ENCODE measurements around the gene VASN. TPM values are rescaled to one million over a fixed set of nuclear protein-coding genes. Genes with fewer than 3 reads are reported as not detected.
A peak's percentile ranks its signal among the peaks of the same experiment; 100 is the strongest.

The VASN gene
- total RNA-seq, 1 donor from 2014 or later = 0.11 TPM

DNA sequence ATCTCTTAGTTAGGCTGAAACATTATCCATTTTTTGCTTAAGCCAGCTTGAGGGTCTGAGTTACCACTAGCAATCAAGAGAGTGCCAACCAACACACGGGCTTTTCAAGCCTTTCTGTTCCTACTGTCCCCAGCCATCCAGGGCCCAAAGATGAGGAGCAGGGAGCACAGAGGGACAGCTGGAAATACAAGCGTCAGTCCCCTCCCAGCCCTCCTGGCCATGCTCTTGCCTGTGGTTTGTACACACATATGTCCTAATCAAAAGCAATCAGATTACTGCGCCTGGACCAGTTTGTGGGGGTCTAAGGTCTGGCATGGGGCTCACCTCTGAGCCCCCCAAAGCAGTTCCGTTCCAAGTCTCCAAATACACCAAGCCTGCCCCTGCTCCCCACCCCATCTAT, 41.2 kb downstream of the VASN start:
- POLR2A ChIA-PET = interaction anchor here (0.6 kb wide), 2 partner anchors 10 to 1944 kb away, joined by 4 to 5 read pairs; no protein-coding TSS in a partner anchor
- ATAC-seq (ENCODE audit: low read depth) (no peak), DNase-seq (no peak)
- no peak overlapping the region for H3K4me3 Mint-ChIP-seq
- H3K27me3 Mint-ChIP-seq = no peaks in the 10 kb centered on the region
- peaks cover 36% of the 10 kb centered on the region for H3K4me1 Mint-ChIP-seq
- H3K27ac Mint-ChIP-seq = no peak overlapping the region
- no peaks in the 10 kb centered on the region for H3K9me3 Mint-ChIP-seq
- H3K36me3 Mint-ChIP-seq (ENCODE audit: low read depth) = peaks cover 50% of the 10 kb centered on the region
- CTCF ChIA-PET = interaction anchor here (4.0 kb wide), 1 partner anchor 10 kb away, joined by 17 read pairs; no protein-coding TSS in a partner anchor
- TF ChIP-seq, protein P1, sequence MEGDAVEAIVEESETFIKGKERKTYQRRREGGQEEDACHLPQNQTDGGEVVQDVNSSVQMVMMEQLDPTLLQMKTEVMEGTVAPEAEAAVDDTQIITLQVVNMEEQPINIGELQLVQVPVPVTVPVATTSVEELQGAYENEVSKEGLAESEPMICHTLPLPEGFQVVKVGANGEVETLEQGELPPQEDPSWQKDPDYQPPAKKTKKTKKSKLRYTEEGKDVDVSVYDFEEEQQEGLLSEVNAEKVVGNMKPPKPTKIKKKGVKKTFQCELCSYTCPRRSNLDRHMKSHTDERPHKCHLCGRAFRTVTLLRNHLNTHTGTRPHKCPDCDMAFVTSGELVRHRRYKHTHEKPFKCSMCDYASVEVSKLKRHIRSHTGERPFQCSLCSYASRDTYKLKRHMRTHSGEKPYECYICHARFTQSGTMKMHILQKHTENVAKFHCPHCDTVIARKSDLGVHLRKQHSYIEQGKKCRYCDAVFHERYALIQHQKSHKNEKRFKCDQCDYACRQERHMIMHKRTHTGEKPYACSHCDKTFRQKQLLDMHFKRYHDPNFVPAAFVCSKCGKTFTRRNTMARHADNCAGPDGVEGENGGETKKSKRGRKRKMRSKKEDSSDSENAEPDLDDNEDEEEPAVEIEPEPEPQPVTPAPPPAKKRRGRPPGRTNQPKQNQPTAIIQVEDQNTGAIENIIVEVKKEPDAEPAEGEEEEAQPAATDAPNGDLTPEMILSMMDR (IDR thresholded peaks at IDR 0.05) = no peak
- intact Hi-C loops (cut with micrococcal nuclease) = loop anchor here (5.0 kb wide), 1 partner anchor 434 kb away; the partner anchor contains the start of genes GLYR1 and UBN1

DNA sequence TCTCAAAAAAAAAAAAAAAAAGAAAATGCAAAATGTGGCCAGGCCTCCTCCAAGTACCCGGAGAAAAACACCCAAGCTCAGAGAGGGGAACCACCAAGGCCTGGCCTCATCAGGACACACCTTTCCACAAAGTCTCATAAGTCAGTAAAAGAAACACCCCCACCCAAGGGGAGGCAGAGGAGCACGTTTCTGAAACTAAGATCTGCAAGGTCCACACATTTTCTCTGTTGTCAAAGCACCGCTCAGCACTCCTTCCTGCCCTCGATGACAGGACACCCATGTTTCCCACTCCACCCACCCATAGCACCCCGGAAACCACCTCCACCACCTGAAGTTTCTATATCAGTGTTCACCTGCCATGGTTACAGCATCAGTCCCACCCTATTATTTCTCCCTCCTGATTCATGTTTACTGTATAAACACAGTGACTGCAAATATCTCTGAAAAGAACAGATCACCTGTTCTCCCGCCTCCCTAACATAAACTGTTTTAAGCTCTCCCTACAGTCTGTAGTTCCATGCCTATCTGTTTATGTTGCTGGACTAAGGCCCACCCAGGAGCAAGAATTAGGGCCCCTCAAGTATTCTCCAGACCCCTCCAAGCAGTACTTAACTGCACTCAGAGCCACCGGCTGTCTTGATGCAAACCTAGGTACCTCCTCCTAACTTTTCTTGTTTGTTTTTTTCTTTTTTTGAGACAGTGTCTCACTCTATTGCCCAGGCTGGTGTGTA, 42.7 kb downstream of the VASN start:
- Mint-ChIP-seq H3K27ac (peak overlapping the region; percentile 95), H3K27me3 (no peaks in the 10 kb centered on the region), H3K4me3 (peak overlapping the region; percentile 91), H3K9me3 (no peaks in the 10 kb centered on the region), H3K4me1 (peaks cover 36% of the 10 kb centered on the region), H3K36me3 (ENCODE audit: low read depth) (peaks cover 39% of the 10 kb centered on the region)
- TF ChIP-seq, protein P1 (IDR thresholded peaks at IDR 0.05) = no peak
- peak; percentile 29 for DNase-seq
- intact Hi-C loops (cut with micrococcal nuclease) = loop anchor here (1.0 to 5.0 kb wide), 2 partner anchors 107 to 433 kb away; partner anchors contain the start of genes GLYR1 and UBN1
- POLR2A ChIA-PET = interaction anchor here (1.5 to 1.7 kb wide), 2 partner anchors 63 to 107 kb away, joined by 4 to 6 read pairs; partner anchors contain the start of gene PAM16
- peak; percentile 23 for ATAC-seq (ENCODE audit: low read depth)
- CTCF ChIA-PET = interaction anchor here (1.1 to 1.7 kb wide), 2 partner anchors 11 to 12 kb away, joined by 4 to 8 read pairs; no protein-coding TSS in a partner anchor

DNA sequence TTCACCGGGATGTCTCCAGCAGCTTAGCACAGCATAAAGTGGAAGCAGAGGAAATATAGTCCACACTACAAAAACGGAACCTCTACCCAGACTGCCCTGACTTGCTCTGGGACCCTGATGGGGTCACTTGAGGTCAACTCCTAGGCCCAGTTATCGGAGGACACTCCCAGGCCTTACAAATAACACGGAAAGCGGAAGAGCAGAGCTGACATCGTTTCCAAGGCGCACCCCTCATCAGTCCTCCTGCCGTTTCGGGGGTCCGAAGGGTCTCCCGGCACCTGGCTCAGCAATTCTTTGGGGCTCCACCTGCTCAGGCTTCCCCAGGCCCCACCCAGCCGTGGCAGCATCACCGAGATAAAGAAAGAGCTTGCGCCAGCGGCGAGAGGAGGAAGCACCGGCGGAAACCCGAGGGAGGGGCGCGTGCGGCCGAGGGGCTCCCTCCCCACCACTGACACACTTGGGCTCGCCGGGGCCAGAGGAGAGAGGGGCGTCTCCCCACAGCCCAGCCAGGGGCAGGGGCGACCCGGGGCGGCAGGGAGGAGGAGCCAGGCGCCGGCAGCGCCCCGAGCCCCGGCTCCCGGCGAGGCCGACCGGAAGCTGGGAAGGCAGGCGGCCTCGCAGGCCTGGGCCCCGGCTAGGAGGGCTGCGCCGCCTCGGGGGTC, 44.0 kb downstream of the VASN start:
- ATAC-seq (ENCODE audit: low read depth) (peak; percentile 19), DNase-seq (peak; percentile 60)
- Mint-ChIP-seq H3K4me3 (peak overlapping the region; percentile 91), H3K27me3 (no peaks in the 10 kb centered on the region), H3K36me3 (ENCODE audit: low read depth) (peaks cover 29% of the 10 kb centered on the region), H3K27ac (peak overlapping the region; percentile 95), H3K4me1 (peaks cover 36% of the 10 kb centered on the region), H3K9me3 (no peaks in the 10 kb centered on the region)
- intact Hi-C loops (cut with micrococcal nuclease) = loop anchor here (1.0 to 5.0 kb wide), 5 partner anchors 10 to 542 kb away; partner anchors contain the start of genes DNAJA3, HMOX2, NUDT16L1 and PAM16
- CTCF ChIA-PET = interaction anchor here (1.0 to 1.7 kb wide), 3 partner anchors 13 to 209 kb away, joined by 3 to 8 read pairs (median 4); partner anchors contain the start of gene MGRN1
- POLR2A ChIA-PET = interaction anchor here (0.6 to 2.1 kb wide), 11 partner anchors 10 to 1895 kb away, joined by 3 to 10 read pairs (median 4); partner anchors contain the start of genes CDIP1, DNAJA3, HMOX2 and NMRAL1
- TF ChIP-seq, protein P1 (IDR thresholded peaks at IDR 0.05) = no peak

DNA sequence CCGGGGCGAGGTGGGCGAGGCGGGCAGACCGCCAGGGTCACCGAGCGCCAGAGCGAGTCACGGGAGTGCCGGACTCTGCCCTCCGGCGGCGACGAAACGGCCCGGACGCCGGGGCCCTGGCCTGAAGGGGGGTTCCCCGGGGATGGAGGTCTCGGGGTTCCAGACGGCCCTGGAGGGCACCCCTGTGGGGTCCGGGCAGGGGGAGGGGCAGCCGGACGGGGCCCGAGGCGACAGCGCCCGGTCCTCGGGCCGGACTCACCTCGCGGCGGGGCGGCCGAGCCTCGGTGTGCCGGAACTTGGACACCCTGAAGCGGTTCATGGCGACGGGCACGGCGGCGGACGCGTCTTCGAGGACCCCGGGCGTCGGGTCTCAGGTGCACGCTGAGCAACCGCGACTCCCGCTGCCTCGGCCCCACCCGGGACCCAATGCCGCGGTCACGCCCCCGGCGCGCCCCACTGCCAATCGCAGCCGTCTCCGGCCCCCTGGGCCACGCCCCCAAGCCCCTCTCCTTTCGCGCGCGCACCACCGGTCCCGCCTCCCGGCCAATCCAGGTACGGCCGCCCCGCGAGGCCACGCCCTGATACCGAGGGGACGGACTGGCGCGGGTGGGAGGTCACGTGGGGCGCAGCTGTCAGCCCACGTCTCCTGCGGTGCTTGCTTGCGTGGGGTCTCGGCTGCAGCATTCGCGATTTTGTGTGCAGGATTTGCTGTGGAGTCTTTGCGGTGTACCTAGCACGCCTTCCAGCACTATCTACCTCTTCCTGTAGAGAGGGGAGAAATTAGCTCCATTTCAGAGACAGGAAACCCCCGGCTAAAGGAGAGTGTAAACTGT, 44.8 kb downstream of the VASN start, which contains the start of gene CORO7:
Gene CORO7 (minus strand): TSS at position 397 of the 833 bp plus-strand sequence. CDS start 78 bp downstream, at position 319.
- peaks cover 36% of the 10 kb centered on the region for H3K4me1 Mint-ChIP-seq
- ATAC-seq (ENCODE audit: low read depth) = peak; percentile 89
- no peaks in the 10 kb centered on the region for H3K9me3 Mint-ChIP-seq
- peak within 1 kb of the TSS; percentile 95 for H3K27ac Mint-ChIP-seq
- H3K36me3 Mint-ChIP-seq (ENCODE audit: low read depth) = peaks cover 24% of the 10 kb centered on the region
- POLR2A ChIA-PET = interaction anchor here (0.6 to 2.1 kb wide), 15 partner anchors 9 to 1896 kb away, joined by 3 to 10 read pairs (median 4); partner anchors contain the start of genes CDIP1, DNAJA3, HMOX2 and NMRAL1
- H3K4me3 Mint-ChIP-seq = peak within 1 kb of the TSS; percentile 91
- TF ChIP-seq, protein P1 (IDR thresholded peaks at IDR 0.05) = no peak
- peak; percentile 99 for DNase-seq
- intact Hi-C loops (cut with micrococcal nuclease) = loop anchor here (1.0 to 5.0 kb wide), 4 partner anchors 9 to 541 kb away; partner anchors contain the start of genes DNAJA3, NUDT16L1, PAM16 and SEC14L5
- no peaks in the 10 kb centered on the region for H3K27me3 Mint-ChIP-seq
- CTCF ChIA-PET = interaction anchor here (0.8 to 1.7 kb wide), 6 partner anchors 11 to 208 kb away, joined by 3 to 8 read pairs (median 3); partner anchors contain the start of gene MGRN1
